Common myeloid progenitor, CD34-positive (primary cell): ENCODE data around the gene IER3.

Source experiments
- CTCF ChIA-PET: fragments of 350-600 bp; sonication (Branson Sonifier 250); formaldehyde crosslinking; loops from one replicate; lab custom pipeline; 2021; ENCODE audit warnings: antibody characterized with exemption; lab: Charles Lee
- POLR2A ChIA-PET: fragments of 350-600 bp; sonication (Branson Sonifier 250); formaldehyde crosslinking; loops from one replicate; lab custom pipeline; 2021; ENCODE audit warnings: antibody characterized with exemption; lab: Charles Lee
- DNase-seq, 3 donors: peaks; one replicate each; pipeline versions ENCODE4 v3.0.0 to v3.0.0-alpha.2; 2013
- H3K27ac ChIP-seq, 2 experiments: 1 replicate in 1 of 2; 2 replicates in 1 of 2; pipeline ENCODE4 v1.7.0; 2013; ENCODE audit warnings: inconsistent platforms in 2 of 2, low read length in 2 of 2, mild to moderate bottlenecking in 2 of 2, low read depth in 1 of 2, moderate library complexity in 1 of 2; ENCODE audit not compliant: severe bottlenecking in 2 of 2, insufficient read depth in 1 of 2, poor library complexity in 1 of 2
- H3K27me3 ChIP-seq, 5 experiments: replicated peaks in 2 of 5; 1 replicate in 3 of 5; 2 replicates in 2 of 5; pipeline versions ENCODE4 v1.6.1 to v1.7.0; 2013; ENCODE audit warnings: low read length in 4 of 5, mild to moderate bottlenecking in 2 of 5, moderate library complexity in 2 of 5, inconsistent platforms in 1 of 5; ENCODE audit not compliant: insufficient read depth in 5 of 5, control insufficient read depth in 4 of 5
- H3K36me3 ChIP-seq, 4 experiments: 1 replicate in 2 of 4; 2 replicates in 2 of 4; pipeline versions ENCODE4 v1.6.1 to v1.7.0; 2013; ENCODE audit warnings: low read length in 3 of 4, control low read depth in 1 of 4, mild to moderate bottlenecking in 1 of 4; ENCODE audit not compliant: control insufficient read depth in 4 of 4, insufficient read depth in 4 of 4
- H3K4me1 ChIP-seq, 4 experiments: 1 replicate in 3 of 4; 2 replicates in 1 of 4; pipeline versions ENCODE4 v1.6.1 to v1.7.1; 2013; ENCODE audit warnings: low read length in 3 of 4, mild to moderate bottlenecking in 3 of 4, control low read depth in 1 of 4, inconsistent platforms in 1 of 4, moderate library complexity in 1 of 4; ENCODE audit not compliant: control insufficient read depth in 4 of 4, insufficient read depth in 4 of 4; ENCODE audit errors: control extremely low read depth in 1 of 4
- H3K4me3 ChIP-seq, 7 experiments: 1 replicate in 4 of 7; 2 replicates in 3 of 7; pipeline versions ENCODE4 v1.5.1 to v1.7.0; 2013; ENCODE audit warnings: mild to moderate bottlenecking in 7 of 7, low read length in 6 of 7, moderate library complexity in 6 of 7, inconsistent platforms in 2 of 7, low read depth in 2 of 7, control low read depth in 1 of 7; ENCODE audit not compliant: insufficient read depth in 4 of 7, control insufficient read depth in 1 of 7; ENCODE audit errors: extremely low read depth in 1 of 7
- H3K9me3 ChIP-seq, 5 experiments: 1 replicate in 4 of 5; 2 replicates in 1 of 5; pipeline versions ENCODE4 v1.6.1 to v1.7.1; 2013; ENCODE audit warnings: low read length in 4 of 5, mild to moderate bottlenecking in 2 of 5, inconsistent platforms in 1 of 5, low read depth in 1 of 5, moderate library complexity in 1 of 5; ENCODE audit not compliant: control insufficient read depth in 4 of 5, insufficient read depth in 2 of 5; ENCODE audit errors: control extremely low read depth in 1 of 5
- WGBS: methylation state at CpG from one replicate; pipeline ENCODE4 v1.1.5; 2013; ENCODE audit not compliant: insufficient coverage; 5-methylcytosine and 5-hydroxymethylcytosine counted together

Gene IER3

GRCh38 chr6:30705620-30706019, 38.7 kb downstream of the IER3 start:
- Histone ChIP-seq H3K27me3 (no peaks in the 10 kb centered on the region), H3K4me3 (no peak overlapping the region), H3K36me3 (peaks cover 19 to 57% (median 47%) of the 10 kb centered on the region in 4 experiments), H3K9me3 (no peaks in the 10 kb centered on the region), H3K27ac (no peak overlapping the region), H3K4me1 (no peaks in the 10 kb centered on the region)
- ChIA-PET POLR2A (interaction anchor here (0.7 kb wide), 1 partner anchor 10 kb away, joined by 5 read pairs; no protein-coding TSS in a partner anchor), CTCF (interaction anchor here (1.0 to 2.7 kb wide), 3 partner anchors 10 to 17 kb away, joined by 4 to 17 read pairs (median 6); partner anchors contain the start of gene NRM)
- WGBS: 100% methylated on average over 3 of the region's 4 CpGs
- DNase-seq: no peak

DNA sequence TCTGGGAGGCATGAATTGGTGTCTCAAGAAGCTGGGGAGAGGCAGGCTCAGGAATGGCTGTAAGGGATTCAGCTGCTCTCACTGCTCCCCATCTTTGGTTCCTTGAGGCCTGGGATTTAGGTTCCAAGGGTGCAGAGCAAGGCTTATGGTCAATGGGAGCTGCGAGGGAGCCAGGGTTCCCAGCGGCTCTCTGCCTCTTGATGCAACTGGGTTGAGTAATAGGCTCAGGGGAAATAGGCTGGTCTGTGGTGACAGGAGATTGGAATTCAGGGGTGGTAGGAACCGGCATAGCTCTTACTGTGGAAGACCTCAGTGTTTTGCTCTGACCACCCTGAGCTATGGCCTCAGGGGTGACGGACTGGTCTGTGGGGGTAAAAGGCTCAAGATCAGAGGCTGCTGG, 40.5 kb downstream of the IER3 start:
- WGBS: 100% methylated on average over 1 of the region's 4 CpGs

DNA sequence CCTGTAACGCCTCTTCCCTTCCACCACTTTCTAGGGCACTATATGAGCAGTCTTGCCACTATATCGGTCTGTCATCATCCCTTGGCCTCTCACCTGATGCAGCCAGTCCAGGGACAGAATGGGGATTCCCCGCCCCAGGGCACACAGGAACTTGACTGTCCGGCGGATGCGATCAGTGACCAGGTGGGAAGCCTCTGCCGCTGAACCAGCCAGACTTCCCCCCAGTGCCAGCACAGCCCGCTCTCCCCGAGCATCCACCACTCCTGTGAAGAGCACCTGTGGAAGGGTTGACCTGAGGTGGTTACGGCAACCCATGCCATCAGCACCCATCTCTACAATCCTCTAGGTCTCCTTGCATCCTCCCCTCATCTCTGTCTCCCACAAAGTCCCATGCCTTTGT, 41.3 kb downstream of the IER3 start:
- DNase-seq: no peak
- POLR2A ChIA-PET: interaction anchor here (1.3 kb wide), 1 partner anchor 9 kb away, joined by 5 read pairs; no protein-coding TSS in a partner anchor

More for the DNA sequence above, 40.5 kb downstream of the IER3 start:
- H3K36me3 ChIP-seq: peaks cover 16 to 52% (median 48%) of the 10 kb centered on the region in 4 experiments
- no peaks in the 10 kb centered on the region for H3K27me3 ChIP-seq
- H3K4me1 ChIP-seq: no peaks in the 10 kb centered on the region
- ChIA-PET POLR2A (interaction anchor here (1.1 to 1.3 kb wide), 2 partner anchors 8 to 13 kb away, joined by 5 read pairs; partner anchors contain the start of gene MDC1), CTCF (interaction anchor here (0.9 to 2.7 kb wide), 4 partner anchors 9 to 16 kb away, joined by 3 to 17 read pairs (median 4); partner anchors contain the start of gene NRM)
- no peak overlapping the region for H3K4me3 ChIP-seq
- no peak overlapping the region for H3K27ac ChIP-seq
- no peaks in the 10 kb centered on the region for H3K9me3 ChIP-seq
- DNase-seq: no peak

DNA sequence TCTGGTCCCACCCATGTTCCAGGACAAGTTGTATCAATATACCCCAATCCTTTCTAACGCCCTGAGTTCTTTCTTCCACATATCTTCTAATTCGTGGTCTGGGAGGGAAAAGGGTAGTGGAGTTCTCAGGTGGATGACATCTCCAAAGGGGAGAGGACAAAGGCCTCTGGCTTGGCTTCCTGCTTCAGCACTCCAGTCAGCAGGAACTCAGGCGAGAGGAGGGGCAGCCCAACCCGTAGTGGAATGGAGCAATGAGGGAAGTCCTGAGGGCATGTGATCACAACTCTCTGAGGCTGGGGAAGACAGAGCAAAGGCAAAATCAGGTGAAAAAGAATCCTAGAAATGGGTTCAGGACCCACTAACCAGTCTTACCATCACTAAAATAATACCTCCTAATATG, 44.0 kb downstream of the IER3 start:
- no peak for DNase-seq
- no peak overlapping the region for H3K4me3 ChIP-seq
- ChIA-PET POLR2A (no interaction called here), CTCF (interaction anchor here (1.0 to 2.5 kb wide), 2 partner anchors 19 to 22 kb away, joined by 3 to 9 read pairs; no protein-coding TSS in a partner anchor)
- no peaks in the 10 kb centered on the region for H3K4me1 ChIP-seq
- 63% methylated on average over 2 of the region's 4 CpGs for whole genome bisulfite sequencing
- no peak overlapping the region for H3K27ac ChIP-seq
- no peaks in the 10 kb centered on the region for H3K9me3 ChIP-seq
- peaks cover 10 to 33% (median 30%) of the 10 kb centered on the region in 4 experiments for H3K36me3 ChIP-seq
- no peaks in the 10 kb centered on the region for H3K27me3 ChIP-seq

More for the DNA sequence above, 41.3 kb downstream of the IER3 start:
- H3K9me3 ChIP-seq: no peaks in the 10 kb centered on the region
- H3K27me3 ChIP-seq: no peaks in the 10 kb centered on the region
- H3K36me3 ChIP-seq: peaks cover 16 to 50% (median 44%) of the 10 kb centered on the region in 4 experiments
- H3K4me1 ChIP-seq: no peaks in the 10 kb centered on the region
- CTCF ChIA-PET: interaction anchor here (0.7 to 2.7 kb wide), 3 partner anchors 10 to 24 kb away, joined by 3 to 17 read pairs (median 3); partner anchors contain the start of gene NRM
- 96% methylated on average over 7 of the region's 10 CpGs for WGBS
- no peak overlapping the region for H3K4me3 ChIP-seq
- no peak overlapping the region for H3K27ac ChIP-seq

GRCh38 chr6:30696432-30696831, 47.9 kb downstream of the IER3 start:
- H3K4me3 ChIP-seq: no peak overlapping the region
- peaks cover 0 to 2% (median under 1%) of the 10 kb centered on the region in 4 experiments for H3K4me1 ChIP-seq
- WGBS: 100% methylated on average over 3 of the region's 5 CpGs
- H3K27me3 ChIP-seq: no peaks in the 10 kb centered on the region
- DNase-seq: no peak
- H3K9me3 ChIP-seq: no peaks in the 10 kb centered on the region
- CTCF ChIA-PET: interaction anchor here (1.3 kb wide), 1 partner anchor 17 kb away, joined by 4 read pairs; no protein-coding TSS in a partner anchor
- POLR2A ChIA-PET: no interaction called here
- no peak overlapping the region for H3K27ac ChIP-seq
- H3K36me3 ChIP-seq: peaks cover 2 to 7% (median 6%) of the 10 kb centered on the region in 4 experiments
